ENCODE measurements around the gene PDLIM5.

DNA sequence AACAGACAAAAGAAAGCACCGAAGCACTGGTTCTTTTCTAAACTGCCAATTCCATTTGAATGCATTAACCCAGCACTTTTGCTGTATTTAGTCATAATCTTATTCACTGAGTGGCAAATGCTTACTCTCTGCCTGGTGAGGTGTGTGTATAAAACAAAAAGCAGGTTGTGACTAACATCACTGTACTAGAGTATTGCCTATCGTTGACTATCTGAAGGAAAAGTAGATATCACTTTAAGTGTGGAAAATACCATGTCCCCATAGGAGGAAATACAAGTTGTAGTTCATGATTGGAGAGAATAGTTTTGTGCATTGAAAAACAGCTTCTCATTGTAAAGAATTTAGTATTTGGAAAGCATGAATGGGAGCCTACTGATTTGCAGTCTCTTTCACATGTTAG, 2.7 kb downstream of the PDLIM5 start:
- TF ChIP-seq, protein P1, sequence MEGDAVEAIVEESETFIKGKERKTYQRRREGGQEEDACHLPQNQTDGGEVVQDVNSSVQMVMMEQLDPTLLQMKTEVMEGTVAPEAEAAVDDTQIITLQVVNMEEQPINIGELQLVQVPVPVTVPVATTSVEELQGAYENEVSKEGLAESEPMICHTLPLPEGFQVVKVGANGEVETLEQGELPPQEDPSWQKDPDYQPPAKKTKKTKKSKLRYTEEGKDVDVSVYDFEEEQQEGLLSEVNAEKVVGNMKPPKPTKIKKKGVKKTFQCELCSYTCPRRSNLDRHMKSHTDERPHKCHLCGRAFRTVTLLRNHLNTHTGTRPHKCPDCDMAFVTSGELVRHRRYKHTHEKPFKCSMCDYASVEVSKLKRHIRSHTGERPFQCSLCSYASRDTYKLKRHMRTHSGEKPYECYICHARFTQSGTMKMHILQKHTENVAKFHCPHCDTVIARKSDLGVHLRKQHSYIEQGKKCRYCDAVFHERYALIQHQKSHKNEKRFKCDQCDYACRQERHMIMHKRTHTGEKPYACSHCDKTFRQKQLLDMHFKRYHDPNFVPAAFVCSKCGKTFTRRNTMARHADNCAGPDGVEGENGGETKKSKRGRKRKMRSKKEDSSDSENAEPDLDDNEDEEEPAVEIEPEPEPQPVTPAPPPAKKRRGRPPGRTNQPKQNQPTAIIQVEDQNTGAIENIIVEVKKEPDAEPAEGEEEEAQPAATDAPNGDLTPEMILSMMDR (IDR thresholded peaks at IDR 0.05), result no peak
- no peak for TF ChIP-seq POLR2A (IDR thresholded peaks at IDR 0.05)
